ENCODE results near the gene RNF213.
"Not testable (repeated sequence)": the region's sequence is repeated elsewhere in the genome, so short reads cannot be mapped to it uniquely, and the experiment has no call there.

The RNF213 gene

GRCh38 chr17:80397034-80397387, 136.4 kb downstream of the RNF213 start:
- H3K27me3 ChIP-seq (ENCODE audit: insufficient read depth, insufficient read length): no peaks in the 10 kb centered on the region
- peaks cover 18% of the 10 kb centered on the region for H3K4me1 ChIP-seq (ENCODE audit: insufficient read depth, insufficient read length)
- no peaks in the 10 kb centered on the region for H3K9me3 ChIP-seq (ENCODE audit: insufficient read depth, low read length)
- peaks cover 29% of the 10 kb centered on the region for H3K36me3 ChIP-seq (ENCODE audit: insufficient read depth, insufficient read length, low read length)
- no peak overlapping the region for H3K9ac ChIP-seq (ENCODE audit: insufficient read length, low read depth)
- H3K4me3 ChIP-seq (ENCODE audit: insufficient read length, low read depth): no peak overlapping the region
- no peak for DNase-seq (ENCODE audit: low read depth, low spot score)
- no peak for TF ChIP-seq ZNF274 (IDR thresholded peaks at IDR 0.05; ENCODE audit: low read depth, low read length)
- TF ChIP-seq SUZ12 (IDR thresholded peaks at IDR 0.05; ENCODE audit: extremely low read depth, insufficient read depth, insufficient read length): no peak
- no peak for TF ChIP-seq YY1 (IDR thresholded peaks at IDR 0.05; ENCODE audit: insufficient read depth, insufficient read length)

GRCh38 chr17:80397686-80398085, 137.0 kb downstream of the RNF213 start:
- H3K9ac ChIP-seq (ENCODE audit: insufficient read length, low read depth): no peak overlapping the region
- peaks cover 26% of the 10 kb centered on the region for H3K36me3 ChIP-seq (ENCODE audit: insufficient read depth, insufficient read length, low read length)
- no peak for DNase-seq (ENCODE audit: low read depth, low spot score)
- TF ChIP-seq YY1 (IDR thresholded peaks at IDR 0.05; ENCODE audit: insufficient read depth, insufficient read length) (no peak), SUZ12 (IDR thresholded peaks at IDR 0.05; ENCODE audit: extremely low read depth, insufficient read depth, insufficient read length) (no peak), ZNF274 (IDR thresholded peaks at IDR 0.05; ENCODE audit: low read depth, low read length) (no peak)
- no peaks in the 10 kb centered on the region for H3K27me3 ChIP-seq (ENCODE audit: insufficient read depth, insufficient read length)
- H3K4me1 ChIP-seq (ENCODE audit: insufficient read depth, insufficient read length): peaks cover 18% of the 10 kb centered on the region
- H3K4me3 ChIP-seq (ENCODE audit: insufficient read length, low read depth): no peak overlapping the region
- H3K9me3 ChIP-seq (ENCODE audit: insufficient read depth, low read length): no peaks in the 10 kb centered on the region

- not testable (repeated sequence) for H3K27me3 ChIP-seq (ENCODE audit: insufficient read depth, insufficient read length); H3K36me3 ChIP-seq (ENCODE audit: insufficient read depth, insufficient read length, low read length); H3K4me3 ChIP-seq (ENCODE audit: insufficient read length, low read depth); H3K9ac ChIP-seq (ENCODE audit: insufficient read length, low read depth); H3K4me1 ChIP-seq (ENCODE audit: insufficient read depth, insufficient read length); H3K9me3 ChIP-seq (ENCODE audit: insufficient read depth, low read length); DNase-seq (ENCODE audit: low read depth, low spot score)
Measured at GRCh38 chr17:80401086-80401485, 140.4 kb downstream of the RNF213 start.

GRCh38 chr17:80402102-80402501, 141.4 kb downstream of the RNF213 start:
- H3K4me1 ChIP-seq (ENCODE audit: insufficient read depth, insufficient read length): not testable (repeated sequence)

GRCh38 chr17:80402959-80403358, 142.3 kb downstream of the RNF213 start:
- Histone ChIP-seq H3K9ac (ENCODE audit: insufficient read length, low read depth) (no peak overlapping the region), H3K4me1 (ENCODE audit: insufficient read depth, insufficient read length) (no peaks in the 10 kb centered on the region), H3K4me3 (ENCODE audit: insufficient read length, low read depth) (no peak overlapping the region), H3K9me3 (ENCODE audit: insufficient read depth, low read length) (no peaks in the 10 kb centered on the region), H3K27me3 (ENCODE audit: insufficient read depth, insufficient read length) (no peaks in the 10 kb centered on the region), H3K36me3 (ENCODE audit: insufficient read depth, insufficient read length, low read length) (no peaks in the 10 kb centered on the region)
- TF ChIP-seq YY1 (IDR thresholded peaks at IDR 0.05; ENCODE audit: insufficient read depth, insufficient read length) (no peak), ZNF274 (IDR thresholded peaks at IDR 0.05; ENCODE audit: low read depth, low read length) (no peak), SUZ12 (IDR thresholded peaks at IDR 0.05; ENCODE audit: extremely low read depth, insufficient read depth, insufficient read length) (no peak)
- no peak for DNase-seq (ENCODE audit: low read depth, low spot score)

More at GRCh38 chr17:80402102-80402501, 141.4 kb downstream of the RNF213 start:
- not testable (repeated sequence) for DNase-seq (ENCODE audit: low read depth, low spot score); H3K4me3 ChIP-seq (ENCODE audit: insufficient read length, low read depth); H3K36me3 ChIP-seq (ENCODE audit: insufficient read depth, insufficient read length, low read length); H3K9ac ChIP-seq (ENCODE audit: insufficient read length, low read depth); H3K27me3 ChIP-seq (ENCODE audit: insufficient read depth, insufficient read length); H3K9me3 ChIP-seq (ENCODE audit: insufficient read depth, low read length)

- H3K4me3 ChIP-seq (ENCODE audit: insufficient read length, low read depth): no peak overlapping the region
- TF ChIP-seq SUZ12 (IDR thresholded peaks at IDR 0.05; ENCODE audit: extremely low read depth, insufficient read depth, insufficient read length) (no peak), YY1 (IDR thresholded peaks at IDR 0.05; ENCODE audit: insufficient read depth, insufficient read length) (no peak), ZNF274 (IDR thresholded peaks at IDR 0.05; ENCODE audit: low read depth, low read length) (no peak)
- H3K36me3 ChIP-seq (ENCODE audit: insufficient read depth, insufficient read length, low read length): no peaks in the 10 kb centered on the region
- H3K9me3 ChIP-seq (ENCODE audit: insufficient read depth, low read length): no peaks in the 10 kb centered on the region
- no peaks in the 10 kb centered on the region for H3K27me3 ChIP-seq (ENCODE audit: insufficient read depth, insufficient read length)
- H3K4me1 ChIP-seq (ENCODE audit: insufficient read depth, insufficient read length): no peaks in the 10 kb centered on the region
- DNase-seq (ENCODE audit: low read depth, low spot score): no peak
- no peak overlapping the region for H3K9ac ChIP-seq (ENCODE audit: insufficient read length, low read depth)
Measured at GRCh38 chr17:80406146-80406545, 145.5 kb downstream of the RNF213 start.

- not testable (repeated sequence) for DNase-seq (ENCODE audit: low read depth, low spot score); H3K36me3 ChIP-seq (ENCODE audit: insufficient read depth, insufficient read length, low read length); H3K4me3 ChIP-seq (ENCODE audit: insufficient read length, low read depth); H3K9ac ChIP-seq (ENCODE audit: insufficient read length, low read depth); H3K27me3 ChIP-seq (ENCODE audit: insufficient read depth, insufficient read length); H3K9me3 ChIP-seq (ENCODE audit: insufficient read depth, low read length); H3K4me1 ChIP-seq (ENCODE audit: insufficient read depth, insufficient read length)
Measured at GRCh38 chr17:80407917-80408316, 147.3 kb downstream of the RNF213 start.

GRCh38 chr17:80408872-80409271, 148.2 kb downstream of the RNF213 start:
- Histone ChIP-seq H3K4me3 (ENCODE audit: insufficient read length, low read depth) (no peak overlapping the region), H3K4me1 (ENCODE audit: insufficient read depth, insufficient read length) (no peaks in the 10 kb centered on the region), H3K36me3 (ENCODE audit: insufficient read depth, insufficient read length, low read length) (no peaks in the 10 kb centered on the region), H3K9ac (ENCODE audit: insufficient read length, low read depth) (no peak overlapping the region), H3K9me3 (ENCODE audit: insufficient read depth, low read length) (no peaks in the 10 kb centered on the region), H3K27me3 (ENCODE audit: insufficient read depth, insufficient read length) (peaks cover 13% of the 10 kb centered on the region)
- DNase-seq (ENCODE audit: low read depth, low spot score): no peak
- TF ChIP-seq YY1 (IDR thresholded peaks at IDR 0.05; ENCODE audit: insufficient read depth, insufficient read length) (no peak), SUZ12 (IDR thresholded peaks at IDR 0.05; ENCODE audit: extremely low read depth, insufficient read depth, insufficient read length) (no peak), ZNF274 (IDR thresholded peaks at IDR 0.05; ENCODE audit: low read depth, low read length) (no peak)
